ENCODE data around the gene IFTAP.
"Not testable (repeated sequence)": the region's sequence is repeated elsewhere in the genome, so short reads cannot be mapped to it uniquely, and the experiment has no call there.

The IFTAP gene

GRCh38 chr11:36672815-36673450, 78.6 kb downstream of the IFTAP start:
- DNase-seq (ENCODE audit: insufficient read length) (no peak), FAIRE-seq (peak; percentile 98)
- TF ChIP-seq POLR2AphosphoS5 (IDR thresholded peaks at IDR 0.05; ENCODE audit: low read depth, low read length): no peak
- TF ChIP-seq TAF1 (IDR thresholded peaks at IDR 0.05; ENCODE audit: borderline replicate concordance, low read depth, low read length): no peak
- no peak for TF ChIP-seq POLR2A (IDR thresholded peaks at IDR 0.05; ENCODE audit: low read depth, low read length)

- DNase-seq (ENCODE audit: insufficient read length); FAIRE-seq: not testable (repeated sequence)
Observed at GRCh38 chr11:36679547-36679946, 85.2 kb downstream of the IFTAP start.

DNA sequence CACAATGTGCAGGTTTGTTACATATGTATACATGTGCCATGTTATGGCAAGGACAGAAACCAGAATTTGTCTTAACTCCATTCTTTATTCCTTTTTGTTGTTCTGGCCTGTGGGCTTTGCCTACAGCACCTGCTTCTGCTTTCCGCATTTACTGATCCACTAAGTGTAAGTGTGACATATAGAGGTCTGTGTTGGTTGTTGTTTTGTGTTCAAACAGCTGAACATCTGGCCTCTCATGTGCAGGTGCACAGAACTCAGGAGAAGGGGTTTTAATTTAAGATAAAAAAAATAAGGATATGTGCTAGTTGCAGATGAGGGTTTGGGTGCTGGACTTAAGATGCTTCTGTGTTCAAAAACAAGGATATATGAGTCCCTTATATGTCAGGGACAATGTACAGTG, 89.5 kb downstream of the IFTAP start:
- DNase-seq (ENCODE audit: insufficient read length): no peak
- peak; percentile 24 for FAIRE-seq
- no peak for TF ChIP-seq TAF1 (IDR thresholded peaks at IDR 0.05; ENCODE audit: borderline replicate concordance, low read depth, low read length)
- TF ChIP-seq POLR2A (IDR thresholded peaks at IDR 0.05; ENCODE audit: low read depth, low read length): no peak
- TF ChIP-seq POLR2AphosphoS5 (IDR thresholded peaks at IDR 0.05; ENCODE audit: low read depth, low read length): no peak

DNA sequence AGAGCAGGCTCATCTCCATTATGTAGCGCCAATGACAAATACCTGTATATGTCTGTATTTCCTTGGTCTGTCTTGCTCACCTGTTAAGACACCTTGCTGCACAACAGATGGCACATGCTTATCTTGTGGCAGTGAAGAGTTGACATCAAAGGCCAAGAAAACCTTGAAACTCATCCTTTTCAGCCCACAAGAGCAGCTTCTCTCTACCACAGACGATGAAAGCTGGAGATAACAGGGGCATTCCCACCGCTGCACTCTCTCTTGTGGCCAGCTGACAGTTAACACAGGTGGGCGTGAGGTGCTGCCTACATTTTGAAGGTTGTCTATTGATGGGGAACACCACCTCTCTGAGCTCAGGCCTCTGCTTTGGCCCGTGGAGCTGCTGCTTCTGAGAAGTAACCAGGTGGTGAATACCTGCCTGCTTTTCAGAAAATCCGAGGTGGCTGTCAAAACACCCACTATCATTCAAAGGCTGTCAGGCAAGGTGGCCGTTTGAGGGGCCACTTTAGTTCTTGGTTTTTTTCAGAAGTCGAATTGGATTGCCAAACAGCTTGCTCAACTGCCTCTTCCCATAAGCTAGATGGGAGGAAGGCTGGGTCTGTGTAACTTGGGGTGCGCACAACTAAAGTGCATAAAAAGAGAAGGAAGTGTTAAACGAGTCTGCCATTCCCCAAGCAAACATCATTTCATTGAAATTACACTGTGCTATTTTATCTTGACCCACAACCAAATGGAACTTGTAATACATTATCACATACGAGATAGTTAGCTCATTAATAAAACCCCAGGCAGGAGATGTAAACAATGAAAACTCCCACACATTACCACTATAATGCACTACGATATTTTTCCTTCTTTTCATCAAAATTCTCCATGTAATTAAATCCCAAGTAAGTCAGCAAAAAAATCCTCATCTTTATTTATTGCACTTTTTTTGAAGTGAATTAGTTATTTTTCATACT, 90.8 kb downstream of the IFTAP start:
- TF ChIP-seq POLR2A (IDR thresholded peaks at IDR 0.05; ENCODE audit: low read depth, low read length): no peak
- TF ChIP-seq POLR2AphosphoS5 (IDR thresholded peaks at IDR 0.05; ENCODE audit: low read depth, low read length): no peak
- TF ChIP-seq TAF1 (IDR thresholded peaks at IDR 0.05; ENCODE audit: borderline replicate concordance, low read depth, low read length): no peak
- DNase-seq (ENCODE audit: insufficient read length): no peak
- peak; percentile 74 for FAIRE-seq

- TF ChIP-seq POLR2AphosphoS5 (IDR thresholded peaks at IDR 0.05; ENCODE audit: low read depth, low read length) (no peak), TAF1 (IDR thresholded peaks at IDR 0.05; ENCODE audit: borderline replicate concordance, low read depth, low read length) (no peak), POLR2A (IDR thresholded peaks at IDR 0.05; ENCODE audit: low read depth, low read length) (no peak)
- no peak for DNase-seq (ENCODE audit: insufficient read length)
- no peak for FAIRE-seq
Observed at GRCh38 chr11:36688132-36688531, 93.8 kb downstream of the IFTAP start.

DNA sequence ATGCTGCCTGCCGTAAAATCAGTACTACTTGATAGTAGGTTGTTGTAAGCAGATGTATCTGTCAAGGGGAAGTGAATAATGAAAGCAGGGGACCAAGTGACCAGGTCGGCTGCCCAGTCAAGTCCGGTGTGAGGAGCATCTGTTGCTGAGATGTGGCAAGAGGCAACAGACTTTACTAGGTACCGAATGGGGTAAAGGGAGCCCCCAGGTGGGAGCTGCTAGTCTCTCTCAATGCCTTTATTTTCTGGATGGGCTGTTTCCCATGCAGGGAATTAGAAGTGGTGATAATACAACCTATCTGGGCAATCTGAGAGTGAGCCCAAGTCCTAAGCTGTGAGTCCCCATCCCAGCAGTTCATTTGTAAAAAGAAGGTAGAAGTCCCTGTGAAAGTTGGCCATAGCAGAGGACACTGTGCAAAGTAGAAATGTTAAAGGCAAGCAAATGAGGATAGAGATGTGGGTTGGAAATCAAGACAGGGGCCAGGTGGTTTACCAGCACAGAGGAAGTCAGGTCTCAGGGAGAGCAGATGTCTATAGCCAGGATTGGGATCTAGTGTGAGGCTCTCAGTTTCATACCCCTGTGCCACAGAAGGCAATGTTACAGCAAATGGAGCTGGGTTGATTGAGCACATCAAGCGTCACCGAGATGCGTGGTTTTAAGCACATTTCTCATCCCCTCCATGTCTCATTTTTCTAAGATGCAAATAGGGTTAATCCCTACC, 94.4 kb downstream of the IFTAP start:
- FAIRE-seq (peak; percentile 42), DNase-seq (ENCODE audit: insufficient read length) (no peak)
- TF ChIP-seq POLR2AphosphoS5 (IDR thresholded peaks at IDR 0.05; ENCODE audit: low read depth, low read length): no peak

DNA sequence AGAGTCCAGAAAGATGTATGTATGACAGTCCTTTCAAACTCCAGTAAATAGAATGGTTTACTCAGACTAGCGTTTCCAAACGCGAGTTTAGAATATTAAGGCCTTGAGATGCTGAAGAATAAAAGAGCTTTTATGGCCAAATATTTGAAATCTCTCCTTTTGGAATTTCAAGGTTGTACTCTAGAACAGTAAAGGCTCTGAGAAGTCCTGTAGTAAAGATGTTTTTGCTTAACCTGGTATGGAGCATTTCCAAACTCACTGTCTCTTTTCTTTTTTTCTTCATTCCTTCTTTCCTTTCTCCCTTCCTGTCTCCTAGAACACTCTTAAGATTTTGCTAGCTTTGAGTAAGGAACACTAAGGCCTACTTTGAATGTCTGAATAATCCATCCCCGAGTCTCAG, 95.1 kb downstream of the IFTAP start:
- DNase-seq (ENCODE audit: insufficient read length) (no peak), FAIRE-seq (no peak)
- TF ChIP-seq TAF1 (IDR thresholded peaks at IDR 0.05; ENCODE audit: borderline replicate concordance, low read depth, low read length): no peak
- TF ChIP-seq POLR2A (IDR thresholded peaks at IDR 0.05; ENCODE audit: low read depth, low read length): no peak
- TF ChIP-seq POLR2AphosphoS5 (IDR thresholded peaks at IDR 0.05; ENCODE audit: low read depth, low read length): no peak

GRCh38 chr11:36692704-36693103, 98.4 kb downstream of the IFTAP start:
- no peak for TF ChIP-seq POLR2AphosphoS5 (IDR thresholded peaks at IDR 0.05; ENCODE audit: low read depth, low read length)
- TF ChIP-seq POLR2A (IDR thresholded peaks at IDR 0.05; ENCODE audit: low read depth, low read length): no peak
- TF ChIP-seq TAF1 (IDR thresholded peaks at IDR 0.05; ENCODE audit: borderline replicate concordance, low read depth, low read length): no peak
- DNase-seq (ENCODE audit: insufficient read length) (no peak), FAIRE-seq (no peak)

- TF ChIP-seq TAF1 (IDR thresholded peaks at IDR 0.05; ENCODE audit: borderline replicate concordance, low read depth, low read length) (no peak), POLR2AphosphoS5 (IDR thresholded peaks at IDR 0.05; ENCODE audit: low read depth, low read length) (no peak), POLR2A (IDR thresholded peaks at IDR 0.05; ENCODE audit: low read depth, low read length) (no peak)
- FAIRE-seq (peak; percentile 14), DNase-seq (ENCODE audit: insufficient read length) (no peak)
Observed at GRCh38 chr11:36693139-36693843, 99.0 kb downstream of the IFTAP start.

DNA sequence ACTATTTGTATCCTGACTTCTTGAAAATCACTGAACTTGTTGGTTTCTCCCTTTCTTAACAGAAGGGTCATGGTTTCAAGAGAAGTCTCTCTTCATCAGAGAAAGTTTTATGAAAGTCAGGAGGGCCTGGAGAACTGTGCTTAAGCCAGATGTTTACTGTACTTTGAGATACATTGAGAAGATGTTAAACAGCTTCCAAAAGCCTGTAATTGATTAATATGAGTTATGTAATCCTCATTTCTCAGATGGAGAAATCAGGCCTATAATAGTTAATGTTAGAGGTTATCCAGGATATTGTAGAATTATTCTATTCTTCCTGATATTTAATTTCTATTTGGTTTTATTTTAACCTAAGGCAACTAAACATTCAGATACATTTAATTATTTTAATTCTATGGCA, 100.8 kb downstream of the IFTAP start:
- DNase-seq (ENCODE audit: insufficient read length) (no peak), FAIRE-seq (no peak)
- no peak for TF ChIP-seq POLR2A (IDR thresholded peaks at IDR 0.05; ENCODE audit: low read depth, low read length)
- TF ChIP-seq TAF1 (IDR thresholded peaks at IDR 0.05; ENCODE audit: borderline replicate concordance, low read depth, low read length): no peak
- TF ChIP-seq POLR2AphosphoS5 (IDR thresholded peaks at IDR 0.05; ENCODE audit: low read depth, low read length): no peak

GRCh38 chr11:36695571-36695970, 101.3 kb downstream of the IFTAP start:
- no peak for DNase-seq (ENCODE audit: insufficient read length)
- TF ChIP-seq POLR2AphosphoS5 (IDR thresholded peaks at IDR 0.05; ENCODE audit: low read depth, low read length): no peak
- no peak for TF ChIP-seq TAF1 (IDR thresholded peaks at IDR 0.05; ENCODE audit: borderline replicate concordance, low read depth, low read length)
- TF ChIP-seq POLR2A (IDR thresholded peaks at IDR 0.05; ENCODE audit: low read depth, low read length): no peak
- no peak for FAIRE-seq

All from GM12892 (cell line).